NAMALWA (cell line): ENCODE data around the gene ADM2.

Source experiments
- DNase-seq: peaks from one replicate; pipeline ENCODE4 v3.0.0-alpha.2; 2015; ENCODE audit warnings: low spot score

ADM2 gene

DNA sequence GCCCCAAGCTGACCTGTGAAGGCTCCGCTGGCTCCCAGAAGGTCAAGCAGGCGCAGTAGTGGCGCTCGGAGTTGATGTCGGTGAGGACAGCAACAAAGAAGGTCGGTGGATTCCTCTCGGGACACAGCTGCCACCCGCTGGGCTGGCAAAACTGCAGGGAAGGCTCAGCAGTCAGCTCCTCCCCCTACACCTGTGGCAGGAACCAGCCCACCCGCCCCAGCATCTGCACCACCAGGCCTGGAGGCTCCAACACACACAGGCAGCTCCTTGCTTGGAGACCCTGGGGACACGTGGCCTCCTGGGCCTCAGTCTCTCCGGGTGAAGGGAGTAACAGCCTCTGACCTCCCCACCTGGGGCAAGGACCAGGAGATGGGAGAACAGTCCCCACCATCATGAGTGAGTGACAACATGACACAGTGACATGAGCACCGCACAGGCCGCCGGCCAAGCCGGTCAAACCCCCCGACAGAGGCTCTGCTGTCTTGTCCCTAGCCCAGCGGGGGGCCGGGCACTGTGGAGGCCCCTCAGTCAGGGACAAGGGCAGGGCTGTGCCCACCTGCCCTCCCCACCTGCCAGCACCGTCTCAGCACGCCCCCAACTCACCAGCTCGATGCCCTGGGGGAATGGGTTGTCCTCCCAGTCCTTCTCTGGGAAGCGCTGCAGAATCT lies 13.4 kb upstream of the ADM2 start:
- no peak for DNase-seq

DNA sequence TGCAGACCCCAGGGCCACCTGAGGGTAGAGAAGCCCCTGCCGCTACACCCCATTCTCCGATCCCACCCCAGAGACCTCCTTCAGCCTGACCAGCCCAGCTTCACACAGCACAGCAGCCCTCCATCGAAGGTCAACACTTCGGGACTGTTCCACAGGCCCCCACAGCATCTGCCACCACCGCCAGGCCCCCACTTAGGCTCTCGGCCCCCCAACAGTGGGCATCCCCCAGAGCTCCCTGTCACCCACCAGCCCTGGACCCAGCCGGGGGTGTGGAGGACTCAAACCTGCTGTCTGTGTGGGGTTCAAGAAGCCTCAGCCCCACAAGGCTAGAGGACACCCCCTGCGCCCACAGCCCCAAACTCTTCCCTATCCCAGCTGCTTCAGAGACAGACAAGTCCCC lies 12.7 kb upstream of the ADM2 start:
- no peak for DNase-seq

DNA sequence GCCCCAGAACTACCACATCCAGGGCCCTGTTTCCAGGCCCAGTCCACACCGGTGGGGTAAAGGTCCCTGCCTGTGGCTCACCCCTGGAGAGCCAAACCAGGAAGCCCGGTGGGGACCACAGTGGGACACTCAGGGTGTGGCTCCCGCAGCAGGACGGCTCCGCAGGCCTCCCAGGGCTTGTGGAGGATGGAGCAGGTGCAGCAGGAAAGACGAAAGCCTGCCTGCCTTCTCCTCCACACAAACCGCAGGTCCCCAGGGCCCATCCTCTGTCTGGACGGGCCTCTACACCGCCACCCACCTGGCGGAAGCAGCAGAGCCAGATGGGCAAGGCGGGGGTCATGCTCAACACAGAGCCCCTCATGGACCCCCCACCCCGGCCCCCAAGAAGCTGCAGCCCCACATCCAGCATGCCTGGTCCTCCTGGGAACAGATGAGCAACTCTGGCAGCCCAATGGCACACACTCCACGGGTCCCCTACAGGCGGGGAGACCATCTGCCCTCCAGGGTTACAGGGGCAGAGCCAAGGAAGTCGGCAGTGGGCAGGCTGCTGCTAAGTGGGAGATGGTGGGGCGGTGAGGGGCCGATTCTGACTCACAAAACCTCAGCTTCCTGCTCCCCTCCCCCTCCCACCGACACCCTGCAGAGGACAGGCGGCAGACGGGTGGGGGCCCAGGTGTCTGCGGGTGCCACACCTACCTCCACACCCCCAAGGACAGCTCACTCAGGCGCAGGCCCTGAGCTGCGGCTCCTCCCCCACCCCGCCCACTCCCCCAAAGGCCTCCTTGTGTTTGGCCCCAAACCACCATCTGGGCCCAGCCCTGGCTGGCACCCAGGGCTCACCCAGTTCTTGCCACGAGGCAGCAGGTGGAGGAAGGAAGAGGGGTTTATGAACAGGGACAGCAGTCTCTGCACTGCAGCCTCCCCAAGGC lies 11.7 kb upstream of the ADM2 start:
- DNase-seq: peak; percentile 97

DNA sequence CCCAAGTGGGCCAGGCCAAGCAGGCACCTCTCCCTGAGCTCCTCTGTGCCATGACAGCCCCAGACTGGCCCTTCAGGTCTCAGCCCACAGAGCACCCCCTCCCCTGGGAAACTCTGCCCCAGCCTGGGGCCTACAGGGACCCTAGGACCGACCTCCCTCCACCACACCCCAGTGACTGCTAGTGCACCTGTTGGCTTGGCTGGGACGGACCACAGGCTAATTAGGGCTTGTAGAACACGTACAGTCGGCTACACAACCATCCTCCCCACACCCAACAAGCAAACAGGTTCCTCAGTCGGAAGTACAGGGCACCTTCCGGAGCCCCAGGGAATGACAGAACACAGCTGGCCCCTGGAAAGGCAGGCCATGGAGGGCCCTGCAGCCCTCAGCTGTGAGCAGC lies 10.9 kb upstream of the ADM2 start:
- peak; percentile 89 for DNase-seq

DNA sequence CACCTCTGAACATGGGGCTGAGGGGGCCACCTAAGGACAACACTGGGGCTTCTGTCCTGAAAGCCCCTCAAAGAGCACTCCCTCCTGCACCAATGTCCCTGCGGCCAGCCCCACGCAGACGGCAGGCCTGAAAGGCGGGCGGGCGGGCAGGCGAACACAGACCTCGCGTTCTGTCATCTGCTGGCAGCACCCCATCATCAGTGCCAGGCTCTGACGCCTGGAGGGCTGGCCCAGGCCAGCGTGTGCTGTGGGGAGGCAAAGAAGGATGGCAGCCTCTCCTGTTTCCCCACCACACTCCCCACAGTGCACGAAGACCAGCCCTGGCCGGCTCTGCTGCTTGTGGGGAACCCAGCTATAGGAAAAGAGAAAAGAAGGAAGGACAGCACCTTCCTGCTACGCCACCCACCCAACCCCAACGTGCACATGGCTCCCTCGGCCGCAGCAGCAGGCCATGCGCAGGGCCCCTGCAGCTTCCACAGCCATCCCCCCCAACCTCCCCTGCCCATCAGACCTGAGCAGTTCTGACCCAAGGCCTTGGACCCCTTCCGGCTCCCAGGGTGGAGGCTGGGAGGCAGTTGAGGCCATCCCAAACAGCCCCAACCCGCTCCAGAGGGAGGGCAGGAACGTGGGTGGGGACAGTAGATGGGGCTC lies 10.0 kb upstream of the ADM2 start:
- no peak for DNase-seq

DNA sequence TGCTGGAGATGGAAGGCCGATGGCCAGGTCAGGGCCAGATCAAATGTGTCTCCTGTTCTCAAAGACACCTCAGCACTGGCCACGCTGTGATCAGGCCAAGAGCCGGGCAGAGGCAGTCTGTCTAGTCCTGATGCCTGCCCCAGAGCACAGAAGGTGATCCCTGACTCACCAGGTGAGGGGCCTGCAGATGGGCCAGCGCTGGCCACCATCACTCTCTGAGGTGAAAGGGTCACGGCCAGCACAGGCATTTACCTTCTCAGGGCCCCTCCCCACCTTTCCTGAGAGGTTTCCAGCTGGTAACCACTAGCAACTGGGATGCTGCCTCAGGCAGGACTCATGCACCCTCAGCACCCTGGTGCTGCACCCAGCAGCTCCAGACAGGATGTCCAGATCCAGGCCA lies 9.4 kb upstream of the ADM2 start:
- DNase-seq: no peak

DNA sequence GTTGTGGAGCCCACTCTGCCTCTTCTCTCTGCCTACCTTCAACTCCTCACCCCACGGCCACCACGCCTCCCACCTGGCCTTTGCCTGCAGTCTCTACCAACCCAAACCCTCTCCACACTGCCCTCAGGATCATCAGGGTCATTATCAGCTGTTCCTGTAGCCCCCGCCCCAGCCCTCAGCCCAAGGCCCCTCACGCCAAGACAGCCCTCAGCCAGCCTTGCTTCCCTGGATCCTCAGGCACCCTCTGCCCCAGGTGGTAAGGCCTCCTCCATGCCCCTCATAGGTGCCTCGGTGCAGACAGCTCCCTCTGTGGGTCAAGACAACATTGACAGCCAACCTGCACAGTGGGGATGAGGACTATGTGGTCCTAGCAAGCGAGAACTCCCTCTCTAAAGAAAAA lies 8.3 kb upstream of the ADM2 start:
- peak; percentile 87 for DNase-seq

DNA sequence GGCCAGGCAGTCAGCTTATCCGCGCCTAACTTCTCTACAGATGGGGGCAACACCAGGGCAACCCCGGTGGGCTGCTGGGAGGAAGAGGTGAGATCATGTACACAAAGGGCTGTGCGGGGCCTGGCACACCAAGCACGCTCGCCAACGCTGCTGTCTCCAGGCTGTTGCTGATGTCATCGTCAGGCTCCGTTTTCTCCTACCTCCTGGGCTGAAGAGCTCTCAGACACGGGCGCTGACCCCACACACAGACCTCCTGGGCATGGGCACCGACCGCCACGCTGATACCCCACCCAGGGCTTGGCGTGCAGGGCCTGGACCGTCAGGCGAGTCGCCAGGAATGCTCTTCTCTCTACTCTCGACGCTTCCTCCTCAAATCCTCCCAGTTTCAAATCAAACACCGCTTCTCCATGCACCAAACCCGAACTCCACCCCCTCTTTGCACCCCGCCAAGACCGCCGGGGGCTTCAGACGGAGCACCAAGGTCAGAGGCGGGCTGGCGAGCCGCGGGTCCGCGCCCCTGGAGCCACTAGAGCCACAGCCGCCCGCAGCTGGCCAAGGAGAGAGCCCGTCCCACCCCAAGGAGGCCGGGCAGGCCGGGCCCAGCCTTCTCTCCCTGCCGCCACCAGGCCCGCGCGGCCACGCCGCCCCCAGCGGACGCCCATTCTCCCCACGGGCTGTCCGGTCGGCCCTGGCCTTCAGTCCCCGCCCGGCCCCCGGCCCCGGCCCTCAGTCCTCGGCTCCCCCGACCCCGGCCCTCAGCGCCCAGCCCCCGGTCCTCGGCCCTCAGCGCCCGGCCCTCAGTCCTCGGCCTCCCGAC lies 7.3 kb upstream of the ADM2 start:
- no peak for DNase-seq

DNA sequence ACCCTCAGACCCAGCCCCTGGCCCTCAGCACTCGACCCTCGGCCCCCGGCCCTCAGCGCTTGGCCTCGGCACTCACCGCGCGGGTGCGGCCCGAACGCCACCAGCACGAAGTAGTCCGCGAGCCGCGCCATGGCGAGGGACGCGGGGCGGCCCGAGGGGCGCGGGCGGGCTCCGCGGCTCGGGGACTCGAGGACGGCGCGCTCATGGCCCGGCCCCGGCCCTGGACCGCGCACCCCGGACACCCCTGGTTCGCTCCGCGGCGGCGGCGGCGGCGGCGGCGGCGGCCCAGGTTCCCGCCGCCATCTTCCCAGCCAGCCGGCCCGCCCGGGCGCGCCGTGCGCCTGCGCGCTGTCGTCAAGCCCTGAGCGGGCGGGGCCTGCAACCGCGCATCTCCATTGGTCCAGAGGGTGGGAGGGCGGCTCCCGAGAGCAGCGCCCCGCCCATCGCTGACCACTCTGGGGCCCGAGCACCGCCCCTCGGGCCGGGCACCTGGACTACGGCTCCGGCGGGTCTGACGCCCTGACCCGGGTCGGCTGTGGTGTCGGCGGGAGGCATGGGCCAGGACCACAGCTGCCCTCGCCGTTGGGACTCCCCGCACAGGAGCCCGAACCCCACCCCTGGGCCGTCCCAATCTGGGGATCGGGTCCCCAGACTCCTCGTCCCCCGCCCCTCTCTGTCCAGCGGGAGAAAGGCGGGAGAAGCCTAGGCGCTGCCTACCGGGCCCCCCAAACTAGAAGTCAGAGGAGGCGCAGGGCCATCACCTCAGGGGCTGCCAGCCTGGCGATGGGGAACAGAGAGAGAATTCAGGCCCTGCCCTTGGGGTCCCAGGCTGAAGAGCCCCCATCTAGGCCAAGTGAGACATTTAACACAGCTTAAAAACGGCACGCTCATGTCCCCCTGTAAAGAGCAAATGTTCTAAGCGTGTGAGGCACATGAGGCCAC lies 6.4 kb upstream of the ADM2 start, which contains the start of gene SBF1:
Gene SBF1, minus strand, starts transcription at position 326 of the 942 bp plus-strand sequence. Its CDS starts 195 bp downstream, at position 131.
- peak; percentile 88 for DNase-seq

DNA sequence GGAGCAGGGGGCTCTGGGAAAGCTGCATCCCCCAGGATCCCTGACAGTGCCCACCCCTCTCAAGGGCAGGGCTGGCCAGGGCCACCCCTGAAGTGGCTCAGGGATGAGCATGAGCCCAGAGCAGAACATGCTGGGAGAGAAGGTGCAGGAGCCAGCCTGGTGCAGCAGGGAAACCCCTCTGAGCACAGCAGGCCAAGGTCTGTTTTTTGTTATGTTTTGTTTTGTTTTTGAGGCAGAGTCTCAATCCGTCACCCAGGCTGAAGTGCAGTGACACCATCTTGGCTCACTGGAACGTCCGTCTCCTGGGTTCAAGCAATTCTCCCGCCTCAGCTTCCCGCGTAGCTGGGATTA lies 5.7 kb upstream of the ADM2 start:
- DNase-seq: no peak

DNA sequence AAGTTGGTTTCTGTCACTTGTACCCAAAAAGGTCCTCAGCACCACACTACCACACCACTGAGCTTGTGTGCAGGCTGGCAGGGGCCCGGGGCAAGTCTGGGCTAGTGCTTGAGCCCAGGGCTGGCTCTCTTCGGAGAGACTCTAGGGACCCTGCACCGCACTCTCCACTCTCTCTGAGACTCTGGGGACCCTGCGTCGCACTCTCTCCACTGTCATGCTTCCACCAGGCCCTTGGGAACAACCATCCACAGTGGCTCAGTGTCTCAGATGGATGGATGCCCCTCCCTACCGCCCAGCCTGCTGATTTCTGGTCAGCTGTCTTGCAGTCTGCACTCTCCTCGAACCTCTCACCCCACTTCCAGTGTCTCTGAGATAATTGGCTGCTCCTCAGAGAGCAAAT lies 4.5 kb upstream of the ADM2 start:
- no peak for DNase-seq

DNA sequence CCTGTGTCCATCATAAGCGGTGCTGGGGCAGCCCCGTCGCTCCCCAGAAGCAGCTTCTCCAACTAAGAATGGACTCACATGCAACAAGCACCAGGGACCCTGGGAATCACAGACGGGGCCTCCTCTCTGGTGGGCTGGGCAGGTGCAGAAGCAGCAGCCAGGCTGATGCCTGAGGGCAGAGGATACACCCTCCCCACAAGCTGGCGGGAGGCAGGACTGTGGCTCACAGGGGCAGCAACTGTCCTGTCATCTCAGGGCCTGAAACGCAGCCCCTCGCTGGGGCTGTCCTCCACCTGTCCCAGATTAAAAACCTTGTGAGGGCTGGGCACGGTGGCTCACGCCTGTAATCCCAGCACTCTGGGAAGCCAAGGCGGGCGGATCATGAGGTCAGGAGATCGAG lies 3.4 kb upstream of the ADM2 start:
- no peak for DNase-seq

DNA sequence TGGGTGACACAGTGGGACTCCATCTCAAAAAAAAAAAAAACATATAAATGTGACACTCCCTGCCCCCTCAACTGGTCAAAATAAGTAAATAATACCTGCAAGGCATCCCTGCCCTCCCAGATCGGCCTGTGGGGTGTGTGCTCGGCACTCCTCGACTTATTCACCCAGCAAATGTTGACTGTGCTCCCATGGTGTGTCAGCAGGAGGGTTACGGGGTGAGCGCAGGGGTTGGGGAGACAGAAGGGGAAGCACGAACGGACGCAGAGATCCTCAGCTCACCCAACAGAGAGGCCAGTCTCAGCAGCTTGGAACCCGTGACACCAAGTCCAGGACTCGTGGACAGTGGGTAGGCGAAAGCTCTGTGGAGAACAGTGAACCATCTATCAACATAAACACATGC lies 1.6 kb upstream of the ADM2 start:
- DNase-seq: no peak

DNA sequence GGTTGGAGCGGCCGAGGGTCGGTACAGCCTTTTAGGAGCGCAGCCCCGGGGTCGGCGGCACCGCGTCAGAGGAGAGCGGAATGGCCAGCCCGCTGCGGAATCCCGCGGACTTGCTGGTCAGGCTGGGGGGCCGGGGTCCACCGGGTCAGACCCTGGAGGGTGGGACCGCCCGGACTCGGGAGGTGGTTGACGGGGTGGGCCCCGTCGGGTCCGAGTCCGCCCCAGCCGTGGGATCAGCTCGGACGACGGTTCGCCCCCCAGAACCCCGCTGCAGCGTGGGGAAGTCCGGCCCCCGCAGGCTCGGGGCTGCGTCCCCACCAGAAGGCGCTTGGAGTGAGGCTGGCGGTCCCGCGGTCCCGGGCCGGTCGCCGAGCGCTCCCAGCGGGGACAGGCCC lies 301 bp upstream of the ADM2 start:
- no peak for DNase-seq

DNA sequence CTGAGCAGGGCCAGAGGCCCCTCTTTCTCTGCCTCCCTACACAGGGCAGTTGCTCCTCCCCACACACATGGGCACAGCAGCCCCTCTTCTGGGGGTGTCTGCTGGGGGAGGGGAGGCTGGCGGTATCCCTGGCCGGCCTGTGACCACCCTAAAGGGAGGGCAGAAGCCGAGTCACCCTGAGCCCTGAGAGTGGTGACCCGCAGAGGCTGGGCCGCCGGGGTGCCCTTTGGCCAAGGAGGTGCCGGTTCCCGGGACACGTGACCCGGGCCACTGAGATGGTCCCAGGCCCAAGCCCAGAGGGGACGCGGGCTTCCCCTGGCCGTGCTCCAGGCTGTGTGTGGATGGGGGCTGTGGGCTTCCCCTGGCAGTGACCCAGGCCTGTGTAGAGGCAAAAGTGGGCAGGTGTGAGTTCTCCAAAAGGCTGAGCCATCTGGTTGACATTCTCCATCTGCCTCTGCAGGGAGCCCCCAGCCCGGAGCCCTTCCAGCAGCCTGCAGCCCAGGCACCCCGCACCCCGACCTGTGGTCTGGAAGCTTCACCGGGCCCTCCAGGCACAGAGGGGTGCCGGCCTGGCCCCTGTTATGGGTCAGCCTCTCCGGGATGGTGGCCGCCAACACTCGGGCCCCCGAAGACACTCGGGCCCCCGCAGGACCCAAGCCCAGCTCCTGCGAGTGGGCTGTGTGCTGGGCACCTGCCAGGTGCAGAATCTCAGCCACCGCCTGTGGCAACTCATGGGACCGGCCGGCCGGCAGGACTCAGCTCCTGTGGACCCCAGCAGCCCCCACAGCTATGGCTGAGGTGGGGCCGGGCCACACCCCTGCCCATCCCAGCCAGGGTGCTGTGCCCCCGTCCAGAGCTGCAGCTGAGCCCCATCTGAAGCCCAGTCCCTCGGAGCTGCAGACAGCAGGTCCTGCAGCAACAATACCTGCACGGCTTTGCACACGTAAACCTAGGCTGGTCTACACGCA lies 1.0 kb downstream of the ADM2 start:
- DNase-seq: no peak

DNA sequence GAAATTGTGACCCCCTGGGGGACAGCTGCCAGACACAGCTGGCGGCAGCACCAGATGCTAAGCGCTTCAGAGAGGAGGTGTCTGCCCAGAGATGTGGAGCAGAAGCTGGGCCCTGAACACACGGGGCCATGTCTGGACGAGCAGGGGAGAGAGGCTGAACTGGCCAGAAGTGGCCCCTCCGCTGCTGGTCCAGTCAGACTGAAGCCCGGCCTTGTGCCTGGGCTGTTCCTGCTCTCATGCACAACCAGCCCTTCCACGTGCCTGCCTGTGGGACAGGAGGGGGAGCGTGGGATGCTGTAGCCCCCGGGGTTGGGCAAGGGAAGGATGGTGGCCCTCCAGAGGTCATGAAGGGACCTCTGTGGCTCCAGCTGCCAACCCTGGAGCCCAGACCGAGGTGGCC lies 1.8 kb downstream of the ADM2 start:
- peak; percentile 62 for DNase-seq

DNA sequence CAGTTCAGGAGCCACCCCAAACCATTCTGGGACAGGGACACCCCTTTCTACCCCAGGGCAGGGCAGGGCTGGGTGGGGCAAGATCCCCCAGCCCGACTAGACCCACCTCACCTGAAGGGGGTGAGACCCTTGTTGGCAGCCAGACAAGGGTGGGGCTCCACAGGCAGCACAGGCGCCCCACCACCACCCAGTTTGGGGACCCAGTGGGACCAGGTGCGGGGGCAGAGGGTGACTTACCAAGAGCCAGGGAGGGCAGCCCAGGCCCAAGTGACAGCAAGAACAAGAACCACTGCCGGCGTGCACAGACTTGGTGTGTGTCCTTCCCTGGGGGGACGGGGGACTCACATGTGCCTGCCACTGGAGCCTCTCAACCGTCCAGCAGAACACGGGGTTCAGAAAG lies 2.2 kb downstream of the ADM2 start:
- no peak for DNase-seq

DNA sequence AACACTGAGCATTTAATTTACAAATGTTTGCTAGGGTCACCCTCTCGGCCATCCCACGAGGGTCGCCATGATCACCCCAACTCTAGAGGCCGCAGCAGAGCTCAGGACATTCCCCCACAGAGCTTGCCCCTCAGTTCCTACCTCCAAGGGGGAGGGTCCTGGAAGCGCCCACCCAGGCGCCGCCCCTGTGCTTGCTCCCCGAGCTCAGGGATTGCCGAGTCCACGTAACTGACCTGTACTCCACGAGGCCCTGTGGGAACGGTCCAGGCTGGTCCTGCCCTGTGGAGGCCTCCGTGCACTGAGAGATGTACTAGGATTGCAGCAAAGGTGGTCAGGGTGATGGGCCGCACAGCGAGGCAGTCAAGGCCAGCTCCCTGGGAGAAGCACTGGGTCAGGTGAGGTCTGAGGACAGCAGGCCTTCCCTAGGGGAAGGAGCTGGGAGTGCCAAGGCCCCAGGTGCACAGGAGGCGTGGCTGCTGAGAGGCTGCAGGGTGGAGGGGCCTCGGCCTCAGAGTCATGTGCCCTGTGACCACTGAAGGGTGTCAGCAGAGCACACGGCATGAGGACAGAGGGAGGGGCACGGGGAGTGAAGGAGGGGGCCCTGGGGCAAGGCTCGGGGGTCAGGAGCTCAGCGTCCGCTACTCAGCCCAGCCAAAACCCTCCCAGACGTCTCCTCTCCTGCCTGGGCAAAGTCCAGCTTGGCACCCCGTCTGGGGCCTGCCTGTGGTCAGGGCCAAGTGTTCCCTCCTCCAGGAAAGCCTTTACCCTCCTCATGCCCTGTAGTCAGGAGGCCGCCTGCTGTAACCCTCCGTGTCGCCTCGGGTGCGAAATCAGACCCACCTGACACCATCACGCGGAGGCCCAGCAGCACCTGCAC lies 2.9 kb downstream of the ADM2 start:
- peak; percentile 60 for DNase-seq
